PC-3 (cell line): Measurements from ENCODE around the gene MEGF10.
"Not testable (repeated sequence)": the region's sequence is repeated elsewhere in the genome, so short reads cannot be mapped to it uniquely, and the experiment has no call there.

Experiments
- EZH2 ChIP-seq: fragments of 300-600 bp; sonication (generic); IDR thresholded peaks from one replicate; pipeline ENCODE4 v1.6.1; 2017; ENCODE audit warnings: antibody characterized with exemption, mild to moderate bottlenecking, low read length; ENCODE audit not compliant: unreplicated experiment
- EZH2phosphoT487 ChIP-seq: fragments of 300-600 bp; sonication (generic); IDR thresholded peaks from 2 replicates; pipeline ENCODE4 v1.6.1; 2018; ENCODE audit warnings: mild to moderate bottlenecking, antibody characterized with exemption, low read length, borderline replicate concordance
- TF ChIP-seq, protein P1 (sequence below): fragments of 300-600 bp; sonication (generic); conservative IDR thresholded peaks from 2 replicates; pipeline ENCODE4 v1.5.1; 2017; ENCODE audit warnings: antibody characterized with exemption, low read depth, mild to moderate bottlenecking, low read length

GRCh38 chr5:127317385-127317784 lies 26.8 kb downstream of the MEGF10 start:
- TF ChIP-seq, protein P1, sequence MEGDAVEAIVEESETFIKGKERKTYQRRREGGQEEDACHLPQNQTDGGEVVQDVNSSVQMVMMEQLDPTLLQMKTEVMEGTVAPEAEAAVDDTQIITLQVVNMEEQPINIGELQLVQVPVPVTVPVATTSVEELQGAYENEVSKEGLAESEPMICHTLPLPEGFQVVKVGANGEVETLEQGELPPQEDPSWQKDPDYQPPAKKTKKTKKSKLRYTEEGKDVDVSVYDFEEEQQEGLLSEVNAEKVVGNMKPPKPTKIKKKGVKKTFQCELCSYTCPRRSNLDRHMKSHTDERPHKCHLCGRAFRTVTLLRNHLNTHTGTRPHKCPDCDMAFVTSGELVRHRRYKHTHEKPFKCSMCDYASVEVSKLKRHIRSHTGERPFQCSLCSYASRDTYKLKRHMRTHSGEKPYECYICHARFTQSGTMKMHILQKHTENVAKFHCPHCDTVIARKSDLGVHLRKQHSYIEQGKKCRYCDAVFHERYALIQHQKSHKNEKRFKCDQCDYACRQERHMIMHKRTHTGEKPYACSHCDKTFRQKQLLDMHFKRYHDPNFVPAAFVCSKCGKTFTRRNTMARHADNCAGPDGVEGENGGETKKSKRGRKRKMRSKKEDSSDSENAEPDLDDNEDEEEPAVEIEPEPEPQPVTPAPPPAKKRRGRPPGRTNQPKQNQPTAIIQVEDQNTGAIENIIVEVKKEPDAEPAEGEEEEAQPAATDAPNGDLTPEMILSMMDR = not testable (repeated sequence)
- not testable (repeated sequence) for TF ChIP-seq EZH2, EZH2phosphoT487
